SU-DHL-6 (cell line): ENCODE measurements around the gene CUEDC1.

Experiments
- H2AFZ ChIP-seq: fragments of 200-600 bp; sonication (generic); 2 replicates; pipeline ENCODE4 v1.6.1; 2014; ENCODE audit warnings: low read depth, mild to moderate bottlenecking, moderate library complexity, mixed read lengths, antibody characterized with exemption, low read length; ENCODE audit not compliant: severe bottlenecking
- H3F3A ChIP-seq: fragments of 200-600 bp; shearing (Covaris generic); 2 replicates; pipeline ENCODE4 v1.6.0; 2016; ENCODE audit warnings: antibody characterized with exemption, mild to moderate bottlenecking; ENCODE audit not compliant: insufficient read depth
- H3K27ac ChIP-seq: fragments of 200-600 bp; sonication (generic); 2 replicates; pipeline ENCODE4 v1.5.1; 2016; ENCODE audit warnings: low read depth, mild to moderate bottlenecking, low read length, moderate library complexity, mixed read lengths
- H3K27me3 ChIP-seq: fragments of 200-600 bp; sonication (generic), shearing (Covaris generic); 2 replicates; pipeline ENCODE4 v1.6.0; 2014; ENCODE audit warnings: mild to moderate bottlenecking, low read length
- H3K36me3 ChIP-seq: fragments of 200-600 bp; sonication (generic); 2 replicates; pipeline ENCODE4 v1.6.1; 2014; ENCODE audit warnings: mild to moderate bottlenecking, low read length, mixed read lengths
- H3K4me2 ChIP-seq: fragments of 300-600, 200-600 bp; shearing (Covaris generic), sonication (generic); 2 replicates; pipeline ENCODE4 v1.6.0; 2014; ENCODE audit warnings: low read length, low read depth, mild to moderate bottlenecking; ENCODE audit not compliant: poor library complexity, severe bottlenecking
- H3K4me3 ChIP-seq: fragments of 200-600 bp; sonication (generic); 2 replicates; pipeline ENCODE4 v1.5.1; 2014; ENCODE audit warnings: antibody characterized with exemption, low read length, mild to moderate bottlenecking, mixed read lengths; ENCODE audit not compliant: insufficient read depth, poor library complexity, severe bottlenecking
- H3K79me2 ChIP-seq: fragments of 200-600 bp; sonication (generic); 2 replicates; pipeline ENCODE4 v1.6.1; 2014; ENCODE audit warnings: mild to moderate bottlenecking, low read length, moderate library complexity; ENCODE audit not compliant: insufficient read depth
- H3K9ac ChIP-seq: fragments of 200-600 bp; sonication (generic); 2 replicates; pipeline ENCODE4 v1.7.0; 2014; ENCODE audit warnings: mild to moderate bottlenecking, low read length
- H3K9me2 ChIP-seq: fragments of 200-600 bp; sonication (generic); replicated peaks from 2 replicates; pipeline ENCODE4 v1.6.1; 2014; ENCODE audit warnings: low read length; ENCODE audit not compliant: insufficient read depth
- H3K9me3 ChIP-seq: fragments of 200-600 bp; sonication (generic); 2 replicates; pipeline ENCODE4 v1.6.1; 2014; ENCODE audit warnings: low read length, mixed read lengths; ENCODE audit not compliant: insufficient read depth
- H4K20me1 ChIP-seq: fragments of 200-600 bp; sonication (generic); 2 replicates; pipeline ENCODE4 v1.6.1; 2014; ENCODE audit warnings: low read depth, mild to moderate bottlenecking, antibody characterized with exemption, low read length, moderate library complexity, mixed read lengths
- EZH2phosphoT487 ChIP-seq: fragments of 200-600 bp; sonication (generic), shearing (Covaris generic); conservative IDR thresholded peaks from 2 replicates; pipeline ENCODE4 v1.6.1; 2018; ENCODE audit warnings: mild to moderate bottlenecking, antibody characterized with exemption, low read length, moderate library complexity, mixed read lengths
- TF ChIP-seq, protein P1 (sequence below): fragments of 200-600 bp; sonication (generic); IDR thresholded peaks from one replicate; pipeline ENCODE4 v1.5.1; 2017; ENCODE audit warnings: antibody characterized with exemption, mild to moderate bottlenecking, low read length, moderate library complexity; ENCODE audit not compliant: insufficient read depth, poor library complexity, severe bottlenecking

Gene CUEDC1

DNA sequence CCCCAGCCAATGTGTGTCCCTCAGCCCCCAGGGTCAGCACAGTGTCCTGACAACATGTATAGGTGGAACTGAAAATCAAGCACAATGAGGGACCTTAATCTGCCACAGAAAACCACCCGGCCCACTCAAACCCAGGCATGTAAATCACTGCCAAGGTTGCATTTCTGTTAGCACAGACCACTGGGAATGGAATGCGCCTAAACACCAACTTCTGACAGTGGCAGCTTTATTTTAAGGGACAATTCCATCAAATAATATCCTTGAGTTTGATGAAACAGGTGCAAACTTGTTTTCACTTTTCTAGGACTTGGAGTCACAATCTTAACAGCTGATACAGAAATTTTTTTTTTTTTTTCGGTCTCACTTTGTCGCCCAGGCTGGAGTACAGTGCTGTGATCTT lies 68.1 kb downstream of the CUEDC1 start:
- H3K9me2 ChIP-seq = no peaks in the 10 kb centered on the region
- no peak overlapping the region for H3K4me3 ChIP-seq
- no peaks in the 10 kb centered on the region for H3F3A ChIP-seq
- H3K36me3 ChIP-seq = no peaks in the 10 kb centered on the region
- no peaks in the 10 kb centered on the region for H4K20me1 ChIP-seq
- H3K27me3 ChIP-seq = no peaks in the 10 kb centered on the region
- H3K79me2 ChIP-seq = no peaks in the 10 kb centered on the region
- H3K9ac ChIP-seq = no peak overlapping the region
- H3K4me2 ChIP-seq = no peak overlapping the region
- no peaks in the 10 kb centered on the region for H3K9me3 ChIP-seq
- no peak overlapping the region for H2AFZ ChIP-seq
- TF ChIP-seq, protein P1, sequence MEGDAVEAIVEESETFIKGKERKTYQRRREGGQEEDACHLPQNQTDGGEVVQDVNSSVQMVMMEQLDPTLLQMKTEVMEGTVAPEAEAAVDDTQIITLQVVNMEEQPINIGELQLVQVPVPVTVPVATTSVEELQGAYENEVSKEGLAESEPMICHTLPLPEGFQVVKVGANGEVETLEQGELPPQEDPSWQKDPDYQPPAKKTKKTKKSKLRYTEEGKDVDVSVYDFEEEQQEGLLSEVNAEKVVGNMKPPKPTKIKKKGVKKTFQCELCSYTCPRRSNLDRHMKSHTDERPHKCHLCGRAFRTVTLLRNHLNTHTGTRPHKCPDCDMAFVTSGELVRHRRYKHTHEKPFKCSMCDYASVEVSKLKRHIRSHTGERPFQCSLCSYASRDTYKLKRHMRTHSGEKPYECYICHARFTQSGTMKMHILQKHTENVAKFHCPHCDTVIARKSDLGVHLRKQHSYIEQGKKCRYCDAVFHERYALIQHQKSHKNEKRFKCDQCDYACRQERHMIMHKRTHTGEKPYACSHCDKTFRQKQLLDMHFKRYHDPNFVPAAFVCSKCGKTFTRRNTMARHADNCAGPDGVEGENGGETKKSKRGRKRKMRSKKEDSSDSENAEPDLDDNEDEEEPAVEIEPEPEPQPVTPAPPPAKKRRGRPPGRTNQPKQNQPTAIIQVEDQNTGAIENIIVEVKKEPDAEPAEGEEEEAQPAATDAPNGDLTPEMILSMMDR = no peak
- TF ChIP-seq EZH2phosphoT487 = no peak
- H3K27ac ChIP-seq = no peak overlapping the region

- Histone ChIP-seq H3K9me2 (no peaks in the 10 kb centered on the region), H3K27me3 (no peaks in the 10 kb centered on the region), H3K4me3 (no peak overlapping the region), H2AFZ (no peak overlapping the region), H3K9ac (no peak overlapping the region), H3K9me3 (no peaks in the 10 kb centered on the region), H4K20me1 (no peaks in the 10 kb centered on the region), H3K27ac (no peak overlapping the region), H3K4me2 (no peak overlapping the region), H3F3A (no peaks in the 10 kb centered on the region), H3K36me3 (no peaks in the 10 kb centered on the region), H3K79me2 (no peaks in the 10 kb centered on the region)
- TF ChIP-seq EZH2phosphoT487 = no peak
- TF ChIP-seq, protein P1 = no peak
Measured at GRCh38 chr17:57886020-57886419, 69.2 kb downstream of the CUEDC1 start.

GRCh38 chr17:57885148-57885915 lies 69.9 kb downstream of the CUEDC1 start:
- Histone ChIP-seq H3K4me2 (no peak overlapping the region), H3K36me3 (no peaks in the 10 kb centered on the region), H4K20me1 (no peaks in the 10 kb centered on the region), H3K9me2 (no peaks in the 10 kb centered on the region), H3K9ac (no peak overlapping the region), H3K9me3 (no peaks in the 10 kb centered on the region), H3K27ac (no peak overlapping the region), H3K79me2 (no peaks in the 10 kb centered on the region), H3F3A (no peaks in the 10 kb centered on the region), H3K27me3 (no peaks in the 10 kb centered on the region), H2AFZ (no peak overlapping the region), H3K4me3 (no peak overlapping the region)
- no peak for TF ChIP-seq EZH2phosphoT487
- TF ChIP-seq, protein P1 = no peak
